Thymus (tissue), 14 donors: ENCODE data around the gene ANHX. TPM values are rescaled to one million over a fixed set of nuclear protein-coding genes. Genes with fewer than 3 reads are reported as not detected.
"Not testable (repeated sequence)": the region's sequence is repeated elsewhere in the genome, so short reads cannot be mapped to it uniquely, and the experiment has no call there.

Experiments used
- DNase-seq, 9 donors: peaks; one replicate each; pipeline ENCODE4 v3.0.0-alpha.2; 2013; ENCODE audit warnings: low spot score in 9 of 9, low read depth in 6 of 9, missing footprints in 1 of 9
- H3K27ac ChIP-seq, 2 donors: one replicate each; pipeline ENCODE4 v1.5.1; 2013; ENCODE audit warnings: control low read depth in 1 of 2, low read depth in 1 of 2, low read length in 1 of 2, mild to moderate bottlenecking in 1 of 2, moderate library complexity in 1 of 2
- H3K27me3 ChIP-seq, 2 donors: one replicate each; pipeline ENCODE4 v1.5.1; 2013; ENCODE audit warnings: low read length in 1 of 2; ENCODE audit not compliant: control insufficient read depth in 2 of 2, insufficient read depth in 1 of 2
- H3K36me3 ChIP-seq, 2 donors: one replicate each; pipeline ENCODE4 v1.5.1; 2013; ENCODE audit warnings: low read length in 1 of 2, mild to moderate bottlenecking in 1 of 2, moderate library complexity in 1 of 2; ENCODE audit not compliant: control insufficient read depth in 2 of 2, insufficient read depth in 2 of 2
- H3K4me1 ChIP-seq, 2 donors: one replicate each; pipeline ENCODE4 v1.5.1; 2013; ENCODE audit warnings: low read length in 2 of 2; ENCODE audit not compliant: control insufficient read depth in 2 of 2, insufficient read depth in 2 of 2
- H3K4me3 ChIP-seq, 2 donors: one replicate each; pipeline ENCODE4 v1.5.1; 2013; ENCODE audit warnings: low read length in 2 of 2, control low read depth in 1 of 2, mild to moderate bottlenecking in 1 of 2
- H3K9me3 ChIP-seq, 2 donors: one replicate each; pipeline ENCODE4 v1.5.1; 2013; ENCODE audit warnings: low read length in 1 of 2, mild to moderate bottlenecking in 1 of 2; ENCODE audit not compliant: control insufficient read depth in 2 of 2, insufficient read depth in 1 of 2
- WGBS: extraction: QIAGEN DNeasy Blood & Tissue Kit; methylation state at CpG from one replicate; pipeline ENCODE4 v1.1.7; 2013; 5-methylcytosine and 5-hydroxymethylcytosine counted together
- long read RNA-seq, 10 donors: transcript quantifications; one replicate each; lab custom pipeline, GENCODE V29; 2026
- polyA plus RNA-seq: library from polyadenylated mRNA; stranded (reverse); fragments of 200-250 nt; gene quantifications from one replicate; pipeline ENCODE4 v1.2.3, GENCODE V29; 2013
- total RNA-seq: library from RNA; stranded (reverse); fragments of 120-200 nt; gene quantifications from one replicate; pipeline ENCODE4 v1.2.4, GENCODE V29; 2013
- donor health status: healthy.

Gene ANHX
- total RNA-seq: not detected
- 0.02 TPM for polyA plus RNA-seq
- long read RNA-seq, donor 1: 0 reads
- long read RNA-seq, donor 2: 0 reads
- long read RNA-seq, donor 3: 0 reads
- long read RNA-seq, donor 4: 0 reads
- long read RNA-seq, donor 5: 0 reads
- long read RNA-seq, donor 6: 0 reads
- long read RNA-seq, donor 7: 0 reads
- long read RNA-seq, donor 8: 0 reads
- long read RNA-seq, donor 9: 0 reads
- long read RNA-seq, donor 10: 0 reads

- peaks cover 13 to 82% of the 10 kb centered on the region in 2 donors for H3K9me3 ChIP-seq
- 54% methylated on average over 61 of the region's 61 CpGs for WGBS
- no peaks in the 10 kb centered on the region for H3K36me3 ChIP-seq
- H3K4me1 ChIP-seq: no peaks in the 10 kb centered on the region
- H3K27ac ChIP-seq: no peak within 1 kb of the TSS
- H3K4me3 ChIP-seq: no peak within 1 kb of the TSS
- no peak for DNase-seq
- H3K27me3 ChIP-seq: no peaks in the 10 kb centered on the region
These were observed at the start of gene ANHX for GRCh38 chr12:133235401-133236112. ANHX (minus strand) TSS chr12:133235877; CDS start chr12:133234356, 1,521 bp downstream.

GRCh38 chr12:133264668-133265067, 29.0 kb upstream of the ANHX start:
- 98% methylated on average over 11 of the region's 11 CpGs for WGBS
- H3K4me3 ChIP-seq, DNase-seq: not testable (repeated sequence)

GRCh38 chr12:133264173-133264572, 28.5 kb upstream of the ANHX start:
- no peak overlapping the region for H3K27ac ChIP-seq
- H3K27me3 ChIP-seq: no peaks in the 10 kb centered on the region
- DNase-seq: no peak
- 84% methylated on average over 33 of the region's 33 CpGs for WGBS
- no peaks in the 10 kb centered on the region for H3K9me3 ChIP-seq
- no peak overlapping the region for H3K4me3 ChIP-seq
- no peaks in the 10 kb centered on the region for H3K4me1 ChIP-seq
- H3K36me3 ChIP-seq: no peaks in the 10 kb centered on the region

More at GRCh38 chr12:133264668-133265067, 29.0 kb upstream of the ANHX start:
- not testable (repeated sequence) for H3K4me1 ChIP-seq, H3K9me3 ChIP-seq, H3K27ac ChIP-seq, H3K27me3 ChIP-seq, H3K36me3 ChIP-seq

GRCh38 chr12:133256321-133256720, 20.6 kb upstream of the ANHX start:
- Histone ChIP-seq H3K27me3 (no peaks in the 10 kb centered on the region), H3K4me1 (no peaks in the 10 kb centered on the region), H3K9me3 (peaks cover 0 to 8% of the 10 kb centered on the region in 2 donors), H3K36me3 (no peaks in the 10 kb centered on the region), H3K4me3 (no peak overlapping the region), H3K27ac (no peak overlapping the region)
- WGBS: 41% methylated on average over 1 of the region's 1 CpG
- DNase-seq: no peak

- DNase-seq, H3K4me3 ChIP-seq, H3K27me3 ChIP-seq, H3K36me3 ChIP-seq, H3K9me3 ChIP-seq, H3K4me1 ChIP-seq, H3K27ac ChIP-seq: not testable (repeated sequence)
- WGBS: 35% methylated on average over 1 of the region's 1 CpG
These were observed 20.2 kb upstream of the ANHX start for GRCh38 chr12:133255833-133256232.

- Histone ChIP-seq H3K4me1 (no peaks in the 10 kb centered on the region), H3K9me3 (peaks cover 0 to 8% of the 10 kb centered on the region in 2 donors), H3K27ac (no peak overlapping the region), H3K4me3 (no peak overlapping the region), H3K36me3 (no peaks in the 10 kb centered on the region), H3K27me3 (no peaks in the 10 kb centered on the region)
- DNase-seq: no peak
- 66% methylated on average over 6 of the region's 6 CpGs for WGBS
These were observed 16.1 kb upstream of the ANHX start for GRCh38 chr12:133251732-133252131.

- peaks cover 13 to 76% of the 10 kb centered on the region in 2 donors for H3K9me3 ChIP-seq
- H3K4me3 ChIP-seq: no peak overlapping the region
- no peaks in the 10 kb centered on the region for H3K4me1 ChIP-seq
- 89% methylated on average over 12 of the region's 12 CpGs for WGBS
- H3K27me3 ChIP-seq: no peaks in the 10 kb centered on the region
- H3K36me3 ChIP-seq: no peaks in the 10 kb centered on the region
- no peak overlapping the region for H3K27ac ChIP-seq
- no peak for DNase-seq
These were observed 879 bp upstream of the ANHX start for GRCh38 chr12:133236556-133236955.

- H3K4me1 ChIP-seq: no peaks in the 10 kb centered on the region
- no peak for DNase-seq
- peaks cover 13 to 77% of the 10 kb centered on the region in 2 donors for H3K9me3 ChIP-seq
- 56% methylated on average over 44 of the region's 44 CpGs for WGBS
- H3K36me3 ChIP-seq: no peaks in the 10 kb centered on the region
- H3K4me3 ChIP-seq: no peak overlapping the region
- no peak overlapping the region for H3K27ac ChIP-seq
- no peaks in the 10 kb centered on the region for H3K27me3 ChIP-seq
These were observed 467 bp upstream of the ANHX start for GRCh38 chr12:133236144-133236543.

GRCh38 chr12:133234971-133235370, 706 bp downstream of the ANHX start:
- H3K36me3 ChIP-seq: no peaks in the 10 kb centered on the region
- no peak for DNase-seq
- 62% methylated on average over 20 of the region's 20 CpGs for WGBS
- no peaks in the 10 kb centered on the region for H3K4me1 ChIP-seq
- no peaks in the 10 kb centered on the region for H3K27me3 ChIP-seq
- H3K9me3 ChIP-seq: peaks cover 15 to 84% of the 10 kb centered on the region in 2 donors
- H3K27ac ChIP-seq: no peak overlapping the region
- no peak overlapping the region for H3K4me3 ChIP-seq
